Kidney epithelial cell (primary cell): ENCODE measurements around the gene CNTNAP3B. TPM values are rescaled to one million over a fixed set of nuclear protein-coding genes. Genes with fewer than 3 reads are reported as not detected.
"Not testable (repeated sequence)": the region's sequence is repeated elsewhere in the genome, so short reads cannot be mapped to it uniquely, and the experiment has no call there.

Experiments
- DNase-seq: peaks from one replicate; pipeline ENCODE4 v3.0.0-alpha.2; 2010; ENCODE audit warnings: low read depth
- H3K27me3 ChIP-seq: 2 replicates; pipeline ENCODE4 v1.6.0; 2011; ENCODE audit warnings: low read length; ENCODE audit not compliant: control insufficient read depth, insufficient read depth
- H3K36me3 ChIP-seq: 2 replicates; pipeline ENCODE4 v1.5.1; 2011; ENCODE audit warnings: low read length; ENCODE audit not compliant: control insufficient read depth, insufficient read depth
- H3K4me3 ChIP-seq: 2 replicates; pipeline ENCODE4 v1.5.1; 2011; ENCODE audit warnings: low read depth, mild to moderate bottlenecking, control low read depth, low read length
- total RNA-seq: library from RNA; depleted of rRNA; stranded (reverse); fragments of >200 nt; gene quantifications from 2 replicates; pipeline ENCODE4 v1.2.3, GENCODE V29; 2015

The CNTNAP3B gene
- total RNA-seq, 1 donor from 2014 or later = 4.9 TPM

GRCh38 chr9:42044422-42045010 is 84.7 kb downstream of the CNTNAP3B start:
- not testable (repeated sequence) for H3K27me3 ChIP-seq, H3K4me3 ChIP-seq, H3K36me3 ChIP-seq, DNase-seq

- H3K36me3 ChIP-seq, H3K4me3 ChIP-seq, H3K27me3 ChIP-seq, DNase-seq: not testable (repeated sequence)
These were observed 95.7 kb downstream of the CNTNAP3B start for GRCh38 chr9:42033541-42033940.

GRCh38 chr9:42020639-42021038 is 108.6 kb downstream of the CNTNAP3B start:
- H3K36me3 ChIP-seq, DNase-seq, H3K4me3 ChIP-seq, H3K27me3 ChIP-seq: not testable (repeated sequence)

- DNase-seq, H3K36me3 ChIP-seq, H3K4me3 ChIP-seq, H3K27me3 ChIP-seq: not testable (repeated sequence)
These were observed 110.9 kb downstream of the CNTNAP3B start for GRCh38 chr9:42018220-42018922.

- H3K4me3 ChIP-seq, H3K27me3 ChIP-seq, DNase-seq, H3K36me3 ChIP-seq: not testable (repeated sequence)
These were observed 114.9 kb downstream of the CNTNAP3B start for GRCh38 chr9:42014317-42014716.

- DNase-seq, H3K27me3 ChIP-seq, H3K36me3 ChIP-seq, H3K4me3 ChIP-seq: not testable (repeated sequence)
These were observed 137.6 kb downstream of the CNTNAP3B start for GRCh38 chr9:41991607-41992006.

GRCh38 chr9:41980271-41980670 is 149.0 kb downstream of the CNTNAP3B start:
- not testable (repeated sequence) for H3K27me3 ChIP-seq, DNase-seq, H3K4me3 ChIP-seq, H3K36me3 ChIP-seq

- H3K4me3 ChIP-seq, H3K27me3 ChIP-seq, DNase-seq, H3K36me3 ChIP-seq: not testable (repeated sequence)
These were observed 151.1 kb downstream of the CNTNAP3B start for GRCh38 chr9:41977965-41978600.

GRCh38 chr9:41974906-41975305 is 154.3 kb downstream of the CNTNAP3B start:
- not testable (repeated sequence) for H3K36me3 ChIP-seq, H3K27me3 ChIP-seq, DNase-seq, H3K4me3 ChIP-seq

- not testable (repeated sequence) for H3K36me3 ChIP-seq, H3K4me3 ChIP-seq, H3K27me3 ChIP-seq, DNase-seq
These were observed 176.2 kb downstream of the CNTNAP3B start for GRCh38 chr9:41953007-41953406.

GRCh38 chr9:41941738-41942137 is 187.5 kb downstream of the CNTNAP3B start:
- H3K36me3 ChIP-seq, H3K27me3 ChIP-seq, DNase-seq, H3K4me3 ChIP-seq: not testable (repeated sequence)

- not testable (repeated sequence) for H3K27me3 ChIP-seq, H3K4me3 ChIP-seq, DNase-seq, H3K36me3 ChIP-seq
These were observed 191.1 kb downstream of the CNTNAP3B start for GRCh38 chr9:41938143-41938542.

- not testable (repeated sequence) for DNase-seq
These were observed 193.5 kb downstream of the CNTNAP3B start for GRCh38 chr9:41935727-41936126.

GRCh38 chr9:41929172-41929571 is 200.1 kb downstream of the CNTNAP3B start:
- not testable (repeated sequence) for H3K4me3 ChIP-seq, H3K27me3 ChIP-seq, DNase-seq

More at GRCh38 chr9:41935727-41936126, 193.5 kb downstream of the CNTNAP3B start:
- H3K4me3 ChIP-seq, H3K27me3 ChIP-seq, H3K36me3 ChIP-seq: not testable (repeated sequence)

GRCh38 chr9:41917374-41917773 is 211.9 kb downstream of the CNTNAP3B start:
- H3K27me3 ChIP-seq, DNase-seq, H3K4me3 ChIP-seq: not testable (repeated sequence)

More at GRCh38 chr9:41929172-41929571, 200.1 kb downstream of the CNTNAP3B start:
- not testable (repeated sequence) for H3K36me3 ChIP-seq

More at GRCh38 chr9:41917374-41917773, 211.9 kb downstream of the CNTNAP3B start:
- not testable (repeated sequence) for H3K36me3 ChIP-seq
